CD4-positive, alpha-beta T cell treated with Interferon alpha-2 for 1 hour (primary cell): ENCODE measurements around the gene TPRN.
A peak's percentile ranks its signal among the peaks of the same experiment; 100 is the strongest.

ENCODE experiments used
- DNase-seq, 2 donors: peaks; one replicate each; pipeline ENCODE4 v3.0.0-alpha.2; 2020 to 2022

Gene TPRN

DNA sequence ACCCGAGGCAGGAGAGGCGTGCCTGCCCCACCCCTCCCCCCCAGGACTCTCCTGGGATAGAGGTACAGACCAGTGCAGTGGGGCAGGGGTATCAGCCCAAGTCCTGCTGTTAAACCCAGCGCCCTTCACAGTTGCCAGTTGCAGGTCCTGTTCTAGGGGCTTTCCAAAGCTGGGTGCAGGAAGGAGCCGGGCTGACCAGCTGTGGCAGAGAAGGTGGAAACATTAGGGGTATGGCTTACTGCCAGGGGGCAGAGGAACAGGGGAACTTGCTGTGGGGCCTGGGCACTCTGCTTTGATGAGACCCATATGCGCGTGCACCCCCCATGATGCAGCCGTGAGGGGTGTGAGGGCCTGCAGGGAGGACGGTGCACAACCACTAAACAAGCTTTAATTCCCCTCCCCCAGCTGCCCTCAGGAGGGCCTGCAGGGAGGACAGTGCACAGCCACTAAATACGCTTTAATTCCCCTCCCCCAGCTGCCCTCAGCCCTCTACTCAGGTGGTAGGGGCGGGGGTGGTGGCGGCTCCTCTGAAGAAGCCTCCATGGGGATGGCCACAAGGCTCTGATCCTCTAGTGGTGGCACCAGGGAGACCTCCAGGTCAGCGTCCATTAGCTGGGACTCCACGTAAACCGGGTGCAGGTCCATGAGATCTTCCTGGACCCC lies 29.9 kb downstream of the TPRN start:
- no peak for DNase-seq

DNA sequence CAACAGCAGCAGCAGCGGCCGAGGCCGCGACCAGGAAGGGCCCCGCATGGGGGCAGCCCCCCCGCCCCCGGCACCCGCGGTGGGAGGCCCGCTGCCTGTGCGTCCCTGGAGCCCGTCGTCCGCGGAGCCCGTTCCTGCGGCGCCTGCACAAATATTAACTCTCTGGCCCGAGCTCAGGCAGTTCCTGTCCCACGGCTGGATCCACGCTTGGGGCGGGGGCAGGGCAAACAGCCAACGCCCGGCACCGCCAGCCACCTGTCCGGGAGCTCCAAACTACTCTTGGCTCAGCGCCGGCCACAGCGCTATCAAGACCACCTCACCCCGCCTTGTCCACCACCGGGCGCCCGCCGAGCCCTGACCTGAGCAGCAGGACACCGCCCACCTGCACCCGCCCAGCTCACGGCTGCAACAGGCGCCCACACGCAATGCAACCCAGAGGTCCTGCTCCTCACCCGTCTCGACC lies 30.6 kb downstream of the TPRN start, which contains the start of gene LRRC26:
LRRC26 (minus strand) TSS at position 156 of the 463 bp plus-strand sequence; CDS start at position 48, 108 bp downstream.
- no peak for DNase-seq

DNA sequence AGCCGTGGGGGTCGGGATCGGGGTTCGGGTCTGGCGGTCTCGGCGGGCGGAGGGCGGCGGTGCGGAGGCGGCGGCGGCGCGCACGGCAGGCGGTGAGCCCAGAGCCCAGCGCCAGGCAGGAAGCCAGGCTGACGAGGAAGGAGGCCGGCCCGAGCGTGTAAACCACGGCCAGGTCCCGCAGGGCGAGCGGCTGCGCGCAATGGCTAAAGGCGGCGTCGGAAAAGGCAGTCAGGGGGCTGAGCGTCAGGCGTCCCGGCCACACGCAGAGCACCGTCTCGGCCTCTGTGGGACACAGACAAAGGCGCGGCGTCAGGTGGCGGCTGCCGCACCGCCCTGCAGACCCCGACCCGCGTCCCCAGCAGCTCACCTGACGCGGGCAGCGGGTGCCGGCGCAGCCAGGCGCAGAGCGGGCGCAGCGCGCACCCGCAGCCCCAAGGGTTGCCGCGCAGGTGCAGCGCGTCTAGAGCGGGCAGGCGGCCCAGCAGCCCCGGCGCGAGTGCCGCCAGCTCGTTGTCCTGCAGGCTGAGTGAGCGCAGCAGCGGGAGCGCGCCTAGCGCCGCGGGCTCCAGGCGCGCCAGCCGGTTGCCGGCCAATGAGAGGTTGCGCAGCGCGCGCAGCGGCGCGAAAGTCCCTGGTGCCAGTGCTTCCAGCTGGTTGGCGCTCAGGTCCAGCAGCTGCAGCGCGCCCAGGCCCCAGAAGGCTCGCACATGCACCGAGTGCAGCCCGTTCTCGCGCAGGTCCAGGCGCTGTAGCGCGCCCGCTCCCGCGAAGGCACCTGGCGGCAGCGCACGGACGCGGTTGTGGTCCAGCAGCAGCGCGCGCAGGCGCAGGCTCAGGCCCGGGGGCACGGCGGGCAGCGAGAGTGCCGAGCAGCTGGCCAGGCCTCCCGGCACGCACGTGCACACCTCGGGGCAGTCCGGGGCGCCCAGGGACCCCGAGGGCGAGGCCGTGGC lies 31.4 kb downstream of the TPRN start:
- DNase-seq = no peak

DNA sequence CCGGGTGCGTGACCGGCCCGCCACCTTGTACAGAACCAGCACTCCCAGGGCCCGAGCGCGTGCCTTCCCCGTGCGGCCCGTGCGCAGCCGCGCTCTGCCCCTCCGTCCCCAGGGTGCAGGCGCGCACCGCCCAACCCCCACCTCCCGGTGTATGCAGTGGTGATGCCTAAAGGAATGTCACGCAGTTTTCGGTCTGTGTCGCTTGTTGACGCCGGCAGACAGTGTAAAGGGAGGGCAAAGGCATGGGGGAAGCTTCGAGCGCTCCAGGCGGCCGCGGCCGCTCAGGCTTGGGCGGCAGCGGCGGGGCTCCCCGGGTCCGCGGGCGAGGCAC lies 32.0 kb downstream of the TPRN start:
- no peak for DNase-seq

DNA sequence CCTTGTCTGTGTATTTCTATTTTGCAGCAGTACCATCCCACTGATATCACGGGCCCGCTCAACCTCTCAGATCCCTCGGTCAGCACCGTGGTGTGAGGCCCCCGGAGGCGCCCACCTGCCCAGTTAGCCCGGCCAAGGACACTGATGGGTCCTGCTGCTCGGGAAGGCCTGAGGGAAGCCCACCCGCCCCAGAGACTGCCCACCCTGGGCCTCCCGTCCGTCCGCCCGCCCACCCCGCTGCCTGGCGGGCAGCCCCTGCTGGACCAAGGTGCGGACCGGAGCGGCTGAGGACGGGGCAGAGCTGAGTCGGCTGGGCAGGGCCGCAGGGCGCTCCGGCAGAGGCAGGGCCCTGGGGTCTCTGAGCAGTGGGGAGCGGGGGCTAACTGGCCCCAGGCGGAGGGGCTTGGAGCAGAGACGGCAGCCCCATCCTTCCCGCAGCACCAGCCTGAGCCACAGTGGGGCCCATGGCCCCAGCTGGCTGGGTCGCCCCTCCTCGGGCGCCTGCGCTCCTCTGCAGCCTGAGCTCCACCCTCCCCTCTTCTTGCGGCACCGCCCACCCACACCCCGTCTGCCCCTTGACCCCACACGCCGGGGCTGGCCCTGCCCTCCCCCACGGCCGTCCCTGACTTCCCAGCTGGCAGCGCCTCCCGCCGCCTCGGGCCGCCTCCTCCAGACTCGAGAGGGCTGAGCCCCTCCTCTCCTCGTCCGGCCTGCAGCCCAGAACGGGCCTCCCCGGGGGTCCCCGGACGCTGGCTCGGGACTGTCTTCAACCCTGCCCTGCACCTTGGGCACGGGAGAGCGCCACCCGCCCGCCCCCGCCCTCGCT lies 32.6 kb downstream of the TPRN start:
- no peak for DNase-seq

DNA sequence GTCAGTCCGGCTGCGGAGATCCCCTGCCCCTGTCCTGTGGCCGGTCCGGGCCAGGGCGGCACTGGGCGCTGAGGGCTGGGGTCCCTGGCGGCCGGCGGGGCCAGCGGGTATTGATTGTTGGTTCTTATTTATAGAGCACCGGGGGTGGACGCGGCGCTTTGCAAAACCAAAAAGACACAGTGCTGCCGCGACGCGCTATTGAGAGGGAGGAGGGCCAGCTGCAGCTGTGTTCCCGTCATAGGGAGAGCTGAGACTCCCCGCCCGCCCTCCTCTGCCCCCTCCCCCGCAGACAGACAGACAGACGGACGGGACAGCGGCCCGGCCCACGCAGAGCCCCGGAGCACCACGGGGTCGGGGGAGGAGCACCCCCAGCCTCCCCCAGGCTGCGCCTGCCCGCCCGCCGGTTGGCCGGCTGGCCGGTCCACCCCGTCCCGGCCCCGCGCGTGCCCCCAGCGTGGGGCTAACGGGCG lies 33.2 kb downstream of the TPRN start:
- DNase-seq = no peak

DNA sequence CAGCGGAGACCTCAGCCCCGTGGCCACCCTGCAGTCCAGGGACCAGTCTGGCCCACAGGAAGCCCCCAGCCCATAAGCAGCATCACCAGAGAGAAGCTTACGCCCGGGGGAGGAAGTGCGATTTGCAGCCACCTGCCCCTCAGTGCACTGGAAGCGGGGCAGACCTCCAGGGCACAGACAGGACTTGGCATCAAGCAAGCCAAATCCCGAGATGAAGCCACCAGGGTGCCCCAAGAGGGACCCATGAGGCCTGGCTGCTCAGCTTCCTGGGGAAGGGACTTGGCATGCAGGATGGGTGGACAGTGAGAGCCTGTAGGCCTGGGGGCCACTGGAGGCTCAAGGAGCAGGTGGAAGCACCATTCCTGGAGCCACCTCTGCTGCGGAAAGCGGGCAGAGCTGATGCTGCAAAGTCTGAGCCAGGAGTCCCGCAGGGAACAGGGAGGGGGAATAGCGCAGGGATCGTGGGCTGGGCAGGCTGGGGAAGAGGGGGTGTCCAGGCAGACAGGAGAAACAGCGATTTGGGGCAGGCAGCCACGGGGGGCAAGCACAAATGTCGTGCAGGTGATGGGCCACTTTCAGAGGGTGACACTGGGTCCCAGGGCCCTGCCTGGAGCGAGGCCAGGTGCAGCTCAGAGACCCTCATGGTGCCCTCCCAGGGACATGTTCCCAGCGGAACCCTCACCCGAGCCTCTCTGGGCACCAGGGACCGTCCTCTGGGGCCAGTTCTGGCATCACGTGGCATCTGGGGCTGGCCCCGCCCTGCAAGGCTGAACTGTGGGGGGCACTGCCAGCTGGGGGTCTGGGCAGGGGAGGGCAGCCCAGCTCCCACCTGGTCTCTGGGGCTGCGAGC lies 33.9 kb downstream of the TPRN start:
- DNase-seq = no peak

DNA sequence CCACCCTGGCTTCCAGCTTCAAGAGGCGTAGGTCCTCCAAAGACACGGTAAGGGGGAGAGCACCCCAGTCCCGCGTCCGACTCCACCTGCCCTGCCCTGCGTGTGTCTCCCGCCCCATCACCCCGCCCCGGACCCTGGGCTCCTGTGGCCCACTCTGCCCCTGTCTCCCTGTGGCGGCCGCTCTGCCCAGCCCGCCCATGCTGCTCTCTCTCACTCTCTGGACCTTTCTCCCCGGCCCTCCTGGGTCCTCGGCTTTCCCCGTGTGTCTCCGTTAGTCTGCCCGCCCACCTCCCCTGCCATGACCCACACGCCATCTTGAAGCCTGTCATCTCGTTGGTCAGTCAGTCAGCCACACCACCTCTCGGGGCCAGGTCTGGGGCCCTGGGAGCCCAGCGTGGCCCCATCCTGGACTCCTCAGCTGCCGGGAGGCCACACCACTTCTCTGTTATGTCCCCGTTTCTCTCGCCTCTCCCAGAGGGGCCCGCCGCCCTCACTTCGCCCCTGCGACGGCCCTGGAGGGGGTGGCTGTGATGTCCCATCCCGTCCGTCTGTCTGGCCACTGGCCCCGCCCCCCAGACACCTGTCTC lies 35.2 kb downstream of the TPRN start:
- DNase-seq = no peak

DNA sequence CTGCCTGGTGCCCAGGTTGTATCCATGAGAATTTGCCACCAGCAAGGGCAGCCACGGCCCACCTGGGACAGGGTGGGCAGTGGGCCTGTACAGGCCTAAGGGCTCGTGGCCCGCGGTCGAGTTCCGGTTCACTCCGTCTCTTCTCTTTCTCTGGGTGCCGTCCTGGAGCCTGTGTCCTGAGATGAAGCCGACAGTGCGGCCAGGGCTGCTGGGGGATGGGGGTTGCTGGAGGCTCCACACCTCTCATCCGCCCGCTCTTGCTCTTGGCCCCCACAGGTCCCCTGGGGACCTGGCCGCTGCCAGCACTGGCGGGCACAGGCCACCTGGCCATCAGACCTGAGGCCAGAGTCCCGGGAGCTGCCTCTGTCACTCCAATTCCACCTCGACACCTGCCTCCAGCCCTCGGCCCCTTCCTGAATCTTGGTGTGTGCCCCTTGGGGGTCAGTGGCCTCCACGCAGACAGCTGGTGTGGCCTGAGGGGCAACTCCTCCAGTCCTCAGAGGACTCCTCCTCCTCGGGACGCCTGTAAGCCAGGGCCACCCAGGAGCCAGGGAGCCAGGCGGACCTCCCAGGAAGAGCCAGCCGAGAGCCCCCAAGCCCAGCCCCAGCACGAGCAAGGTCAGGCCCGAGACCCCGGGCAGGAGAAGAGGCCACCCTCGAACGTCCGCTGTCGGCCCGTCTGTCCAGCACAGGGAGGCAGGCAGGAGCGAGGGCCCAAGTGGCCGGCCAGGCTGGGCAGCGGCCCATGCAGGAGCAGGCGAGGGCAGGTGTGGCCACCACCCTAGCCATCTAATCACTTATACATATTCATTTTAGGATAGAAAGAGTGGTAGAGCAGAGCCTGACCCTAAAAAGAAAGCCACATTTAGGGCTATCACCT lies 35.9 kb downstream of the TPRN start:
- DNase-seq = no peak

DNA sequence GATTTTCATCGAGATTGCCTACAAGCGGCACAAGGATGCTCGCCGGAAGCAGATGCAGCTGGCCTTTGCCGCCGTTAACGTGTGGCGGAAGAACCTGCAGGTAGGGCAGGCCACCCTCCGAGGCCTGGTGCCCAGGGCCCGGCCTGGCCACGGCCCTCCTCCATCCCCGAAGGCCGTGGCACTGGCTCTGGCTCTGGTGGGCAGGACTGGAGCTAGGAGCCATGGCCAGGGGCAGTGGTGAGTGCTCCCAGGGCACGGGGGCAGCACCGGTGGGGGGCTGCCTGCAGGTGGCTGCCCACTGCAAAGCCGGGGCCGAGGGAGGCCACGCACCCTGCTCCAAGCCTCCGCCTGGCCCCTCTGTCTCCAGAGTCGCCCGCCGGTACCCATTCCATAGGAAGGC lies 36.7 kb downstream of the TPRN start:
- DNase-seq = no peak

DNA sequence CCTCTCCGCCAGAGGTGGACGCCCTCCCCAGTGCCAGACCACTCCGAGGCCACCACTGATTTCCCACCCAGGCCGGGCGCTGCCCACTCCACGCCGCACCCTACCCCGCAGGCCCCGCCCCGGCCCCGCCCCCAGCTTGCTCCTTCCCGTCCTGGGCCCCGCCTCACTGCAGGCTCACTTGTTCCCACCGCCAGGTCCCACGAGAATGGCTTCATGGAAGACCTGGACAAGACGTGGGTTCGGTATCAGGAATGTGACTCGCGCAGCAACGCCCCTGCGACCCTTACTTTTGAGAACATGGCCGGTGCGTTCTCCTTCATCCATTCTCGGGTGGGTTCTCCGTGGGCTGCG lies 37.2 kb downstream of the TPRN start:
- no peak for DNase-seq

DNA sequence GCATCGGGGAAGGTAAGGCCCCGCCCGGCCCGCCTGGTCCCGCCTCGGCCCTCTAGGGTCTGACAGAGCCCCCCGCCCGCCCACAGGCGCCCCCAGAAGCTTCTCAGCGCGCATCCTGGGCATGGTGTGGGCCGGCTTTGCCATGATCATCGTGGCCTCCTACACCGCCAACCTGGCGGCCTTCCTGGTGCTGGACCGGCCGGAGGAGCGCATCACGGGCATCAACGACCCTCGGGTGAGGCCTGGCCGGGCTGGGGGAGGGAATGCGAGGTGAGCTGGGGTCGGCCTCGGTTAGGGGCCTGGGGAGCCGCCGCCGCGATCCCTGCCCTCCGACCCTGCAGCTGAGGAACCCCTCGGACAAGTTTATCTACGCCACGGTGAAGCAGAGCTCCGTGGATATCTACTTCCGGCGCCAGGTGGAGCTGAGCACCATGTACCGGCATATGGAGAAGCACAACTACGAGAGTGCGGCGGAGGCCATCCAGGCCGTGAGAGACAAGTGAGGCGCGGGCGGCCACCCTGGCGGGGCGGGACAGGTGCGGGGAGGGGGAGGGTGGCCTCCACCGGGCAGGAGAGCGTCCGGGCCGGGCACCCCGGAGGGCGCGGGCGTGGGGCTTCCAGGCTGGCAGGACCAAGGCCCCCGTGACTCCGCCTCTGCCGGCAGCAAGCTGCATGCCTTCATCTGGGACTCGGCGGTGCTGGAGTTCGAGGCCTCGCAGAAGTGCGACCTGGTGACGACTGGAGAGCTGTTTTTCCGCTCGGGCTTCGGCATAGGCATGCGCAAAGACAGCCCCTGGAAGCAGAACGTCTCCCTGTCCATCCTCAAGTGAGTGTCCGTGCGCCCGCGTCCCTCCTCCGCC lies 37.8 kb downstream of the TPRN start:
- peak in 1 of 2 donors; percentile 23 for DNase-seq

DNA sequence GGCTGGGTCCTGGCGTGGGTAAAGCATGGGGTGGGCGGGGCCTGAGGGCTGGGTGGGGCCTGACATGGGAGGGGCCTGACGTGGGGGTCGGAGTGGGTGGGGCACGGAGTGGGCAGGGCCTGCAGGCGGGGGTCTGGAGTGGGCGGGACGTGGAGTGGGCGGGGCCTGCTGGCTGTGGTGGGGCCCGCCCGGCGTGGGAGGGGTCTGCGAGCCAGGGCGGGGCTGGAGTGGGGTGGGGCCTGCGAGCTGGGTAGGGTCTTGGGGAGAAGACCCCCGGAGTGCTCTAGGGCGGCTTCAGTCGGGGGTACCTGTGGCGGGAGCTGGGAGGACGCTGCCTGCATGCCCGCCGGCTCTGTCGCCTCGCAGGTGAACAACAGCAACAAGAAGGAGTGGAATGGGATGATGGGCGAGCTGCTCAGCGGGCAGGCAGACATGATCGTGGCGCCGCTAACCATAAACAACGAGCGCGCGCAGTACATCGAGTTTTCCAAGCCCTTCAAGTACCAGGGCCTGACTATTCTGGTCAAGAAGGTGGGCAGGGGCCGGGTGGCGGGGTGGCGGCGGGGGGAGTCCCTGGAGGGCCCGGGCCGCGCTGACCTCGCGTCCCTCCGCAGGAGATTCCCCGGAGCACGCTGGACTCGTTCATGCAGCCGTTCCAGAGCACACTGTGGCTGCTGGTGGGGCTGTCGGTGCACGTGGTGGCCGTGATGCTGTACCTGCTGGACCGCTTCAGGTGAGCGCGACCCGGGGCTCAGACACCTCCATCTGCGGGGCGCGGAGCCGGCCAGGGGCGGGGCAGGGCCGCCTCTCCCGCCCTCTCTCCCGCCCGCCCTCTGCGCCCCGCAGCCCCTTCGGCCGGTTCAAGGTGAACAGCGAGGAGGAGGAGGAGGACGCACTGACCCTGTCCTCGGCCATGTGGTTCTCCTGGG lies 38.7 kb downstream of the TPRN start:
- DNase-seq = no peak

DNA sequence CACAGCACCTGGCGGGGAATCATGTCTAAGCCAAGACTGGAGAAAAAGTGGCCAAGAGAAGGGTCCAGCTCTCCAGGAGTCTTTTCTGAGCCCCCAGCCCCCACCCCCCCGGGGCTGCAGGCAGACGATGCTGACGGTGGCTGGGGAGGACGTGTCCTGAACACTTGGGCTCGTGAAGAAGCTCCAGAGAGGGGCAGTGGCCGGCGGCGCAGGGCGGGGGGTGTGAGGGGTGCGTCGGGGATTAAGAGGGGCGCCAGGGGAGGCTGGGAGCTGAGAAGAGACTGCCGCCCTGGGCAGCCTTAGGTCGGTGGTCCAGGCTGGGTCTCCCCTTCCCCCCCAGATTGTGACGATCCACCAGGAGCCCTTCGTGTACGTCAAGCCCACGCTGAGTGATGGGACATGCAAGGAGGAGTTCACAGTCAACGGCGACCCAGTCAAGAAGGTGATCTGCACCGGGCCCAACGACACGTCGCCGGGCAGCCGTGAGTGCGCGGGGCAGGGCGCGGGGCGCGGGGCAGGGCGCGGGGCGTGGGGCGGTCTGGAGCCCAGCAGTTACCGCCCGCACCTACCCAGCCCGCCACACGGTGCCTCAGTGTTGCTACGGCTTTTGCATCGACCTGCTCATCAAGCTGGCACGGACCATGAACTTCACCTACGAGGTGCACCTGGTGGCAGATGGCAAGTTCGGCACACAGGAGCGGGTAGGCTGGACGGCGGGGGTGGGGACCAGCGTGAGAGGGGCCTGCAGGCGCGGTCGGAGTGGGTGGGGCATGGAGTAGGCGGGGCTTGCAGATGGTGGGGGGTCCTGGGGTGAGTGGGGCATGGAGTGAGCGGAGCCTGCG lies 39.6 kb downstream of the TPRN start:
- DNase-seq = no peak

DNA sequence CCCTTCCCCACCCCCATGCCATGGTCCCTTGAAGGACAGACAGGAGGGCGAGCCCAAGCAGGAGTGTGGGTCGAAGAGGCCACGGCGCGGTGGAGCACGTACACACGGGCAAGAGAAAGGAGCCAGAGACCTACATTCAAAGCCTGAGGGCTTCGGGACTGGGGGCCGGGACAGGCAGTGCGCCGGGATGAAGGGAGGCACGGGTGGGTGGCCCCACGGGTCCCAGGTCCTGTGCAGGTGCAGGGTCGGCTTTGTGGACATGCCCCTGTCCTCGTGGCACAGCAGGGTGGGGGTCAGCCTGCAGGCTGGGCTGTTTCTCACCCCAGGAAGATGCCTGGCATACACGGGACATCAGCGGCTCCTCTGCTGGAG lies 40.5 kb downstream of the TPRN start:
- DNase-seq = no peak

DNA sequence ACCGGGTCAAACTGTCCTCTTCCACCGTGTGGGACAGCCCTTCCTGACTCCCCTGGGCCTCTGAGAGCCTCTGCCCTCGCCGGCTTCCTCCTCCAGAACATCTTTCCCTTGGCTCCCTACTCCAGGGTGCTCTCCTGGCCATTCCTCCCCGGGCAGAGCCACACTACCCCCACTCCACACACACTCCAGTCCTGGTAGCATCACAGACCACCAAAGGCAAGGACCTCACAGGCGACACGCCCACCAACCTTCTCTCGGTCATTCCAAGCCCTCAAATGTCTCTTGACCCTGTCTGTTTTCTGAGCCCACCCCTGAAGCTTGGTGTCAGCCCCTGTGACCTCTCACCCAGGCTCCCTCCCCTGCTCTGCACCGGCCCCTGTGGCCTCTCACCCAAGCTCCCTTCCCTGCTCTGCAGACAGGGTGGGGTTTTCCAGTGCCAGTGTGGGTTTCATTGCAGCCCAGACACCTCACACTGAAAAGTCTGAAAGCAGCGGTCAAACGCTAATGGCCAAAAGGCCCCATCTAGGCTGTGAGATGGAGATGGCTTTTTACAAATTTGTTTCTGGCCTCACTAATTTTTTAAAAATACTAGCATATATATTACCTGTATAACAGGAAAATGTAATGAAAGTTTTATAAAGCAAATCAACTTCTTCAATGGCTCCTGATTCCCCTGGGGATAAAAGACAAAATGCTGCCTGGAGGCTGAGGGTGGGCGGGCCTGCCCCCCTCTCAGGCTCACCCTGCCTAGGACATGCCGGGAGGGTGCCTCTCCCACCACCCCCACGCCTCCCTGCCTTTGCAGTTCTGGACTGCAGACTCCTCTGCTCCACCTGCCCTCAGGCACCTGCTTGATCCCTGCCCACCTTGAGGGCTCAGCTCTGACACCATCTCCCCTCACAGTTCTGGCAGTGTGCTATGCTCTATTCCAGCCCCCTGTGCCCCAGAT lies 41.2 kb downstream of the TPRN start:
- DNase-seq = no peak

DNA sequence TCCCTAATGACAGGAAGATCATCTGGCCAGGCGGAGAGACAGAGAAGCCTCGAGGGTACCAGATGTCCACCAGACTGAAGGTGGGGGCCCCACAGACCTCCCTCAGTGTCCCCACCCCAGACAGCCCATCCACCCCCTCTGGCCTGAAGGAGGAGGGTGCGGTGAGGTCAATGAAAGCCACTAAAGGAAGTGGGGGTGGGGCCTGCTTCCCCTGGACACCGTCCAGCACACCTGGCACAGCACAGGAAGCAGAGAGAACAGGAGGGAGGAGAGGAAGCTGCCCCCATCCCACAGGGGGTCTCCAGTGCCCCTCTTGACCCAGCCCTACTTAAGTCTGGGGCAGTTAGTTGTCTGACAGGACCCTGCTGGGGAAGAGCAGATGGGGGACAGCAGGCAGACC lies 41.9 kb downstream of the TPRN start:
- DNase-seq = no peak
